Fibroblast of pulmonary artery (primary cell): ENCODE data around the gene TBX18.

Source experiments
- DNase-seq: peaks from one replicate; pipeline ENCODE4 v3.0.0-alpha.2; 2010; ENCODE audit warnings: low read depth
- H3K4me3 ChIP-seq: replicated peaks from 2 replicates; pipeline ENCODE4 v1.5.1; 2011; ENCODE audit warnings: low read depth, mild to moderate bottlenecking, control low read depth, low read length, moderate library complexity
- CTCF ChIP-seq: IDR thresholded peaks from 2 replicates; pipeline ENCODE4 v1.5.1; 2011; ENCODE audit warnings: mild to moderate bottlenecking, control low read depth, low read length, inconsistent platforms; ENCODE audit errors: missing control alignments

TBX18 gene

DNA sequence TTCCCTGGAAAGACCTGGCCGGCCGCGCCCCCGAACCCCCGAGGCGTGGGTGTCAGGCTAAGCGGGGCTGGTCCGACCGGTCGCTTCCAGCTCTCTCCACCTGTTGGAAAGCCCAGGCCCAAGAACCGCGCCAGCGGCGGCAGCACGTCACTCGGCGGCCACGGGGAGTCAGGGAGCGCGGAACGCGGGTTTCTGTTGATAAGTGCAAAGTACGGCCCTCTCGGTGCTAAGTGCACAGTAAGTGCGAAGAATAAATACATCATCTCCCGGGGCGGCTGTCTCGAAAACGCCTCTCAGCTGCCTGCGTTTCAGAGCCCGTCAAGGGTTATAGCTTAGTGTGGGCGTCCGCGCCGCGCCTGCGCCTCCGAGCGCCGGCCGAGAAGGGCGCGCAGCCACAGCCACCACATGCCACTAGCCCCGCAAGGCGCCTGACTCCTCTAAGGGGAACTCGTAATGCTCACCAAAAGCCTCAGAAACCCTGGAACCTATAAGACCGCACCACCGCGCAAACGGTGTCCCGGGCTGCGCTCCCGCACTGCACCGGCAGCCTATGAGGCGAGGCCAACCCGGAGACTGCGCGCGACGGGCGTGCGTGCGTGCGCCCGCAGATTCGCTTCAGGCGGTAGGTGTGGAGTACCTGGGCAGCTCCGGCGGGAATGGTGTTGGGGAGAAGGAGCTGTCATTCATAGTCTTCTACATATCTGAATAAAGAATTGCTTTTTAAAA, 9.2 kb upstream of the TBX18 start:
- peak; percentile 73 for DNase-seq
- H3K4me3 ChIP-seq: peak overlapping the region; percentile 59
- TF ChIP-seq CTCF: no peak

- peak overlapping the region; percentile 59 for H3K4me3 ChIP-seq
- DNase-seq: peak; percentile 55
- no peak for TF ChIP-seq CTCF
Measured at GRCh38 chr6:84773133-84773430, 8.7 kb upstream of the TBX18 start.

DNA sequence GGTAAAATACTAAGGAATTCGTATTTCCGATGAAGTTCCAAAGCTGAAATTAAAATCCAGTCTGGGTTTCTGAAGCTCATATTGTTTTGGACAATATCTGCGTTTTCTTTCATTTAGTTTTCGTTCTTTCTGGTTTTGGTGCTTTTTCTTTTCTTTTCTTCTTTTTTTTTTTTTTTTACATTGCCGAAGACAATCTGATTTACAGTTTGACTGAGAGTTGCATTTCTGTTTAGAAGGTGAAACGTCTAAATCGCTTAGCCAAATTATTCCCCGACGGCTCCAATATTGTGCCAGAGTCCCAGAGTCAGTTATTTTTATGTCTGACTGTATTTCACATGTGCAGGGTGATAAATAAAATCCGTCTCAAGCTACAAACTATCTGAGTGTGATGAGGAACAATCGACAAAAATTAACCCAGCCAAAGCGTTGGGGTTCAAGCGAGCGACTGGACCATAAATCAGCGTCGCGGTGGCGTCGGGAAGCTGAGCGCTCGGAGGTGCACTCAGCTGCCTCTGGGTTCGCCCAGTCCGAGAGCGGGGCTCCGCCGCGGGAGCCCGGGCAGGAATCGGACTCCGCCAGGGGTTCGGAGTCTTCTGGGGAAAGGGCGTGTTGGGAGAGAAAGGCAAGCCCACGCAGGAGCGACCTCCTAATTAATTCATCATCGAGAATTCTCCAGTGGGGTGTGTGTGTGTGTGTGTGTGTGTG, 8.2 kb upstream of the TBX18 start:
- peak overlapping the region; percentile 59 for H3K4me3 ChIP-seq
- DNase-seq: peak; percentile 58
- TF ChIP-seq CTCF: no peak

GRCh38 chr6:84771756-84772356, 7.5 kb upstream of the TBX18 start:
- TF ChIP-seq CTCF: peak; percentile 12
- peak; percentile 68 for DNase-seq
- peak overlapping the region; percentile 59 for H3K4me3 ChIP-seq

GRCh38 chr6:84771125-84771755, 6.8 kb upstream of the TBX18 start:
- TF ChIP-seq CTCF: no peak
- DNase-seq: no peak
- H3K4me3 ChIP-seq: peak overlapping the region; percentile 59

GRCh38 chr6:84770521-84770920, 6.1 kb upstream of the TBX18 start:
- no peak overlapping the region for H3K4me3 ChIP-seq
- DNase-seq: no peak
- no peak for TF ChIP-seq CTCF
